HepG2 (cell line): ENCODE data around the gene KL. TPM values are rescaled to one million over a fixed set of nuclear protein-coding genes. Genes with fewer than 3 reads are reported as not detected.

Experiments
- CREM ChIP-seq, 2 experiments: sonication (generic) in 1 of 2; formaldehyde crosslinking in 1 of 2; IDR thresholded peaks; 2 replicates each; pipeline versions ENCODE4 v1.4.0 to v1.6.1; 2016 to 2020; ENCODE audit warnings: antibody characterized with exemption in 1 of 2, mild to moderate bottlenecking in 1 of 2, missing genetic modification reagents in 1 of 2
- CSRNP1 ChIP-seq: sonication (generic); formaldehyde crosslinking; IDR thresholded peaks from 2 replicates; pipeline ENCODE4 v1.8.1; 2023; ENCODE audit warnings: mild to moderate bottlenecking, missing genetic modification reagents
- HIVEP1 ChIP-seq: sonication (generic); formaldehyde crosslinking; IDR thresholded peaks from 2 replicates; pipeline ENCODE4 v1.4.0; 2020; ENCODE audit warnings: mild to moderate bottlenecking, missing genetic modification reagents
- HNF4A ChIP-seq: sonication (generic); formaldehyde crosslinking; IDR thresholded peaks from 2 replicates; pipeline ENCODE4 v1.4.0; 2020; ENCODE audit warnings: missing genetic modification reagents
- HOXA7 ChIP-seq: sonication (generic); formaldehyde crosslinking; IDR thresholded peaks from 2 replicates; pipeline ENCODE4 v1.8.1; 2022; ENCODE audit warnings: mild to moderate bottlenecking, missing genetic modification reagents, moderate library complexity
- LCORL ChIP-seq, 2 experiments: fragments of 450-650 bp in 1 of 2; sonication (generic) in 1 of 2; formaldehyde crosslinking in 1 of 2; IDR thresholded peaks; 2 replicates each; pipeline versions ENCODE4 v1.5.0 to v1.6.1; 2017 to 2020; ENCODE audit warnings: antibody characterized with exemption in 1 of 2, missing genetic modification reagents in 1 of 2
- NCOA2 ChIP-seq: sonication (generic); formaldehyde crosslinking; IDR thresholded peaks from 2 replicates; pipeline ENCODE4 v1.8.0; 2022; ENCODE audit warnings: inconsistent platforms
- ONECUT2 ChIP-seq: sonication (generic); formaldehyde crosslinking; IDR thresholded peaks from 2 replicates; pipeline ENCODE4 v1.4.0; 2020; ENCODE audit warnings: missing genetic modification reagents
- TRIM22 ChIP-seq: fragments of 450-650 bp; IDR thresholded peaks from 2 replicates; pipeline ENCODE4 v1.6.1; 2017
- ZBTB8A ChIP-seq: sonication (generic); formaldehyde crosslinking; IDR thresholded peaks from 2 replicates; pipeline ENCODE4 v1.4.0; 2020; ENCODE audit warnings: mild to moderate bottlenecking, low read depth, missing genetic modification reagents, borderline replicate concordance
- ZC3H4 ChIP-seq: sonication (generic); formaldehyde crosslinking; IDR thresholded peaks from 2 replicates; pipeline ENCODE4 v1.4.0; 2020; ENCODE audit warnings: missing genetic modification reagents, borderline replicate concordance
- ZMYM3 ChIP-seq: sonication (generic); formaldehyde crosslinking; IDR thresholded peaks from 2 replicates; pipeline ENCODE4 v1.5.1; 2020; ENCODE audit warnings: mild to moderate bottlenecking, missing genetic modification reagents
- ZMYM4 ChIP-seq: sonication (generic); formaldehyde crosslinking; IDR thresholded peaks from 2 replicates; pipeline ENCODE4 v1.8.1; 2023; ENCODE audit warnings: mild to moderate bottlenecking, missing genetic modification reagents
- ZNF10 ChIP-seq: sonication (generic); formaldehyde crosslinking; IDR thresholded peaks from 2 replicates; pipeline ENCODE4 v1.4.0; 2020; ENCODE audit warnings: mild to moderate bottlenecking, low read depth, missing genetic modification reagents, borderline replicate concordance
- ZNF317 ChIP-seq: sonication (generic); formaldehyde crosslinking; IDR thresholded peaks from 2 replicates; pipeline ENCODE4 v1.5.0; 2020; ENCODE audit warnings: mild to moderate bottlenecking, missing genetic modification reagents
- ZNF496 ChIP-seq: sonication (generic); formaldehyde crosslinking; IDR thresholded peaks from 2 replicates; pipeline ENCODE4 v1.8.1; 2023; ENCODE audit warnings: mild to moderate bottlenecking, moderate library complexity, missing genetic modification reagents; ENCODE audit not compliant: insufficient replicate concordance
- ZNF558 ChIP-seq: sonication (generic); formaldehyde crosslinking; IDR thresholded peaks from 2 replicates; pipeline ENCODE4 v1.9.0; 2022; ENCODE audit warnings: mild to moderate bottlenecking, missing genetic modification reagents, borderline replicate concordance
- ZNF737 ChIP-seq: sonication (generic); formaldehyde crosslinking; IDR thresholded peaks from 2 replicates; pipeline ENCODE4 v1.5.0; 2020; ENCODE audit warnings: missing genetic modification reagents, mild to moderate bottlenecking, borderline replicate concordance
- ZNF878 ChIP-seq: sonication (generic); formaldehyde crosslinking; IDR thresholded peaks from 2 replicates; pipeline ENCODE4 v1.8.1; 2023; ENCODE audit warnings: mild to moderate bottlenecking, missing genetic modification reagents, moderate library complexity
- polyA plus RNA-seq, 8 experiments: library from polyadenylated mRNA; depleted of rRNA in 3 of 8; stranded (reverse) in 7 of 8; unstranded in 1 of 8; fragments of >200 nt; fragmentation: Illumina TruSeq in 4 of 8; extraction: Trizol in 4 of 8; gene quantifications; 2 replicates each; pipeline versions ENCODE4 v1.2.1 to v1.2.3, GENCODE V29; 2011 to 2016; ENCODE audit warnings: low read depth in 4 of 8, missing spikeins in 1 of 8, mixed read lengths in 1 of 8; ENCODE audit not compliant: insufficient read depth in 1 of 8
- total RNA-seq, 5 experiments: library from RNA; depleted of rRNA; stranded (reverse); fragments of >200 nt; fragmentation: Illumina TruSeq; extraction: Trizol; gene quantifications; 2 replicates each; pipeline ENCODE4 v1.2.3, GENCODE V29; 2016; ENCODE audit warnings: low read depth in 1 of 5
- TF ChIP-seq, protein P1 (sequence below): sonication (generic); formaldehyde crosslinking; conservative IDR thresholded peaks from 2 replicates; pipeline ENCODE4 v1.4.0; 2020; ENCODE audit warnings: mild to moderate bottlenecking, missing genetic modification reagents, moderate library complexity
- TF ChIP-seq, protein P2 (sequence below): sonication (generic); formaldehyde crosslinking; IDR thresholded peaks from 2 replicates; pipeline ENCODE4 v1.4.0; 2020; ENCODE audit warnings: missing genetic modification reagents
- TF ChIP-seq, protein P3 (sequence below): sonication (generic); formaldehyde crosslinking; IDR thresholded peaks from 2 replicates; pipeline ENCODE4 v1.4.0; 2020; ENCODE audit warnings: missing genetic modification reagents

Gene KL
- total and polyA plus RNA-seq, 2 of the 13 experiments (the other 11 are each of a cell fraction or from before 2014, with no cell fraction given): not detected

DNA sequence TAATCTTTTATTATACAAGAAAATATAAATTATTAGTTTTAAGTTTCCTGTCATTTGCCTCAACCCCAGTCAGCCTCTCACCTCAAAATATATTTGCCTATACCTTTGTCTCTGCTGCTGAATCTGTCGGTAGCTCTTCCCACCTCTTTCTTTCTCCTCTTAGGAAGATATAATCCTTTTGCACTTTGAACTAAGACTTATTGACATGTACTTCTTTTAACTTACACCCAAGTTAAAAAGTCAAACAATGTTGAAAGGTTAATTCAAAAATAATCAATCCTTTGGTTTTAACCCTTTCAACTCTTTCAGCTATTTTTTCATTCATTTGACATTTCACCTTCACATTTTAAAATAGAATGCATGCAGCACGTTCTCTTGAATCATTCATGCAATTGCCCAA lies 9.0 kb upstream of the KL start (continued):
- 0 out of 2 replicates have a peak, but pooled peaks have one; percentile 25 for TF ChIP-seq NCOA2 (CRISPR knock-in tag)
- TF ChIP-seq ZNF737 (CRISPR knock-in tag): no peak
- TF ChIP-seq, protein P1, sequence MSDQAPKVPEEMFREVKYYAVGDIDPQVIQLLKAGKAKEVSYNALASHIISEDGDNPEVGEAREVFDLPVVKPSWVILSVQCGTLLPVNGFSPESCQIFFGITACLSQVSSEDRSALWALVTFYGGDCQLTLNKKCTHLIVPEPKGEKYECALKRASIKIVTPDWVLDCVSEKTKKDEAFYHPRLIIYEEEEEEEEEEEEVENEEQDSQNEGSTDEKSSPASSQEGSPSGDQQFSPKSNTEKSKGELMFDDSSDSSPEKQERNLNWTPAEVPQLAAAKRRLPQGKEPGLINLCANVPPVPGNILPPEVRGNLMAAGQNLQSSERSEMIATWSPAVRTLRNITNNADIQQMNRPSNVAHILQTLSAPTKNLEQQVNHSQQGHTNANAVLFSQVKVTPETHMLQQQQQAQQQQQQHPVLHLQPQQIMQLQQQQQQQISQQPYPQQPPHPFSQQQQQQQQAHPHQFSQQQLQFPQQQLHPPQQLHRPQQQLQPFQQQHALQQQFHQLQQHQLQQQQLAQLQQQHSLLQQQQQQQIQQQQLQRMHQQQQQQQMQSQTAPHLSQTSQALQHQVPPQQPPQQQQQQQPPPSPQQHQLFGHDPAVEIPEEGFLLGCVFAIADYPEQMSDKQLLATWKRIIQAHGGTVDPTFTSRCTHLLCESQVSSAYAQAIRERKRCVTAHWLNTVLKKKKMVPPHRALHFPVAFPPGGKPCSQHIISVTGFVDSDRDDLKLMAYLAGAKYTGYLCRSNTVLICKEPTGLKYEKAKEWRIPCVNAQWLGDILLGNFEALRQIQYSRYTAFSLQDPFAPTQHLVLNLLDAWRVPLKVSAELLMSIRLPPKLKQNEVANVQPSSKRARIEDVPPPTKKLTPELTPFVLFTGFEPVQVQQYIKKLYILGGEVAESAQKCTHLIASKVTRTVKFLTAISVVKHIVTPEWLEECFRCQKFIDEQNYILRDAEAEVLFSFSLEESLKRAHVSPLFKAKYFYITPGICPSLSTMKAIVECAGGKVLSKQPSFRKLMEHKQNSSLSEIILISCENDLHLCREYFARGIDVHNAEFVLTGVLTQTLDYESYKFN (CRISPR knock-in tag): peak; percentile 61
- TF ChIP-seq ONECUT2 (CRISPR knock-in tag): peak; percentile 61
- no peak for TF ChIP-seq HOXA7
- TF ChIP-seq ZC3H4 (CRISPR knock-in tag): no peak
- TF ChIP-seq ZNF878 (CRISPR knock-in tag): no peak
- no peak for TF ChIP-seq ZMYM4 (CRISPR knock-in tag)
- TF ChIP-seq CSRNP1 (CRISPR knock-in tag): no peak
- TF ChIP-seq ZNF317 (CRISPR knock-in tag): no peak
- no peak for TF ChIP-seq ZMYM3 (CRISPR knock-in tag)
- TF ChIP-seq ZNF496: no peak
- TF ChIP-seq, protein P2, sequence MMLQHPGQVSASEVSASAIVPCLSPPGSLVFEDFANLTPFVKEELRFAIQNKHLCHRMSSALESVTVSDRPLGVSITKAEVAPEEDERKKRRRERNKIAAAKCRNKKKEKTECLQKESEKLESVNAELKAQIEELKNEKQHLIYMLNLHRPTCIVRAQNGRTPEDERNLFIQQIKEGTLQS (CRISPR knock-in tag): no peak
- no peak for TF ChIP-seq ZNF10 (CRISPR knock-in tag)
- TF ChIP-seq TRIM22: no peak
- TF ChIP-seq CREM (IDR thresholded peaks at IDR 0.05): peak; percentile 23; the same call in 1 of the 2 replicates
- no peak for TF ChIP-seq CREM (CRISPR knock-in tag; IDR thresholded peaks at IDR 0.05)
- peak; percentile 84 for TF ChIP-seq HNF4A (CRISPR knock-in tag)
- TF ChIP-seq, protein P3, sequence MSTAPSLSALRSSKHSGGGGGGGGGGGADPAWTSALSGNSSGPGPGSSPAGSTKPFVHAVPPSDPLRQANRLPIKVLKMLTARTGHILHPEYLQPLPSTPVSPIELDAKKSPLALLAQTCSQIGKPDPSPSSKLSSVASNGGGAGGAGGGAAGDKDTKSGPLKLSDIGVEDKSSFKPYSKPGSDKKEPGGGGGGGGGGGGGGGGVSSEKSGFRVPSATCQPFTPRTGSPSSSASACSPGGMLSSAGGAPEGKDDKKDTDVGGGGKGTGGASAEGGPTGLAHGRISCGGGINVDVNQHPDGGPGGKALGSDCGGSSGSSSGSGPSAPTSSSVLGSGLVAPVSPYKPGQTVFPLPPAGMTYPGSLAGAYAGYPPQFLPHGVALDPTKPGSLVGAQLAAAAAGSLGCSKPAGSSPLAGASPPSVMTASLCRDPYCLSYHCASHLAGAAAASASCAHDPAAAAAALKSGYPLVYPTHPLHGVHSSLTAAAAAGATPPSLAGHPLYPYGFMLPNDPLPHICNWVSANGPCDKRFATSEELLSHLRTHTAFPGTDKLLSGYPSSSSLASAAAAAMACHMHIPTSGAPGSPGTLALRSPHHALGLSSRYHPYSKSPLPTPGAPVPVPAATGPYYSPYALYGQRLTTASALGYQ (CRISPR knock-in tag): no peak
- TF ChIP-seq ZBTB8A (CRISPR knock-in tag): no peak
- TF ChIP-seq HIVEP1 (CRISPR knock-in tag): no peak
- no peak for TF ChIP-seq LCORL (IDR thresholded peaks at IDR 0.05)
- no peak for TF ChIP-seq LCORL (CRISPR knock-in tag; IDR thresholded peaks at IDR 0.05)
- no peak for TF ChIP-seq ZNF558 (CRISPR knock-in tag)
